ENCODE data around the gene ZSCAN26.
"Not testable (repeated sequence)": the region's sequence is repeated elsewhere in the genome, so short reads cannot be mapped to it uniquely, and the experiment has no call there.

ZSCAN26 gene

DNA sequence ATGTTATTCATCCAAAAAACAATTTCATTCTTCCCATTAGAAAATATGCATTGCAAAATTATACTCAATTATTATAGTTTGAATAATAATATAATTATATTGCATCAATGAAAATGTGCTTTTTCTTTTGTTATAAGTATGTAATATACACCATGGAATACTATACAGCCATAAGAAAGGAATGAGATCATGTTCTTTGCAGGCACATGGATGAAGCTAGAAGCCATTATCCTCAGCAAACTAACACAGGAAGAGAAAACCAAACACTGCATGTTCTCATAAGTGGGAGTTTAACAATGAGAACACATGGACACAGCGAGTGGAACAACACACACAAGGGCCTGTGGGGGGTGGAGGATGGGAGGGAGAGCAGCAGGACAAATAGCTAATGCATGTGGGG lies 9.9 kb upstream of the ZSCAN26 start:
- DNase-seq (ENCODE audit: low read depth) = no peak

DNA sequence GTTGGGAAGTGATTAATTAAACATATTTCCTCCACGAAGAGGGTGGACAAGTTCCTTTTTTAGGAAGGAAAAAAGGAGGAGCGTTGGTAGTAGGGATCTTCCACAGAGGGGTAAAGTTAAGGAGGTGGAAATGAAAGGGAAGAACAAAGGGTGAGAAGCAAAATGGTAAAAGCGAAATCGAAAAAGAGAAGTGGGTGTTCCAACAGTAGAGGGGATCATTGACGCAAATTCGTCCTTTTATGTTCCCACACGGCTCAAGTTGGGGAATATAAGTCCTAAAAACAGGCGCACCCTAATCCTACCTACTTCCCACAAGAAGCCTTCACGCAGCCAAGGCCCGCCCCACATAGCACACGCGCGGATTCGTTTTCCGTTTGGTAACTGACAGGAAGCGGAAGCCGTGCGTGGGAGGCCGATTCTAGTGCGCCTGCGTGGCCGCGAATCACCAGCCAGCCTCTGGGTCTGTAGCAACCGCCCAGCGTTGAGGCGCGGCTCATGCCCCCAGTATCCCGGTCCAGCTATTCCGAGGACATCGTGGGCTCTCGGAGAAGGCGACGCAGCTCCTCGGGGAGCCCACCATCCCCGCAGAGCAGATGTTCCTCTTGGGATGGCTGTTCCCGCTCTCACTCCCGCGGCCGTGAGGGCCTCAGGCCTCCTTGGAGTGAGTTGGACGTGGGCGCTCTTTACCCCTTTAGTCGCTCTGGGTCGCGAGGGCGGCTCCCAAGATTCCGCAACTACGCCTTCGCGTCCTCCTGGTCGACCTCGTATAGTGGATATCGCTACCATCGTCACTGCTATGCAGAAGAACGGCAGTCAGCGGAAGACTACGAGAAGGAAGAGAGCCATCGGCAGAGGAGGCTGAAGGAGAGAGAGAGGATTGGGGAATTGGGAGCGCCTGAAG lies 7.8 kb upstream of the ZSCAN26 start, which contains the start of gene NKAPL:
TSS of gene NKAPL (plus strand) at position 421 of the 901 bp plus-strand sequence. CDS start at position 496, 75 bp downstream.
- no peak for DNase-seq (ENCODE audit: low read depth)

DNA sequence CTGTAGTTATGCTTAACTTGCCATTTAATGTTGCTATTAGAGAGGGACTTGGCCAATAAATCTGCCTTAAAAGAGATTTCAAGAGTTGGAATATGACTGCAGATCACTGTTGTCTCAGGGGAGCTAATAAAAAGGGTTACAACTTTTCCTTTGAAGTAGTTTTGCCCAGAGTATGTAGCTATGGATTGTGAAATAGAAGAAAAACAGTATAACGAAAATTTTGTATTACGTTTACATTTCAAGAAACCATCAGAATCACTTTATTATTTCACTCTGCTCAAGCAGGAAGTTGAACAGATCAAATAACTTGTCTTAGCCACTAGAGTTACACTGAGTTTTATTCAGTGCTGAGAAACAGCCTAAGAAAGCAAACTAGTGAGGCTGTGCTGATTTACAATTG lies 3.0 kb upstream of the ZSCAN26 start:
- no peak for DNase-seq (ENCODE audit: low read depth)

DNA sequence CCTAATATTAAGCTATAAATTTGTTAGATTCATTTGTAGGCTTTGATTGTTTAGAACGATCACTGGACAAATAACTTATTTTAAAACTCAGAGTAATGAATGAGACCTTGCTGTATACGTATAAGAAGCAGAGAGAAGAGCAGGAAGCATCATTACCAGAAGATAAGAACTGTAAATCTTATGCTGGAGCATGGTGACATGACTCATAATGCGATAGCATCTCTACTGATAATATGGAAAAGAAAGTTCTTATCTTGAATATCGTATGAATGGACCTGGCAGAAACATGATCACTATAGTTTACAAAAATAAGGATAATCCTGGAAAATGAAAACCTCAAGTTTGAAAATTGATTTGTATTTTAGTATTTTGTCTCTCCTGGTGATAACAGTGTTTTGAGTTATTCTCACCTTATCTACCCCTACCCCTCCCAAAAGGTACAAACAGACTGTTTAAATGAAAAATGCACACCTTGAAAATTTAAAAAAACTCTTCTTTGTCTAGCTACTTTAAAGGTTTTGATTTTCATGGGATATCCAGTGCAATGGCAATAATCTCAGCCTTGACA lies 2.0 kb upstream of the ZSCAN26 start:
- no peak for DNase-seq (ENCODE audit: low read depth)

DNA sequence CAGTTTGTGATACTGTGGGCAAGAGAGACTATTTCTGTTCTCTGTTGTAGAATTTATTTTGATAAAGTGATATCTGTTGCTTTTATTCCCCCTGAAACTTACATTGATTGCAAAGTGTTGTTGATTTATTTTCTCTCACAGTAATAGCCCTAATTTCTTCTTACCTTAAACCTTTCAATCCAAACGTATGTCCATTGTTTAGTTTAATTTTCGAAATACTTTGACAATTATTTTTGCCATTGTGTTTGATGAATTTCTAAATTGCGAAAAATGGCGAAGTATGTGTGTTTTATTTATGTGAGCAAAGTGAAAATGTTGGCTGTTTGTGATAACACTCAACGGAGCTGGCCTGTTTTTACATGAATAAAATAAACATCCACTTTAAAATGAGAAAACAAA lies 381 bp upstream of the ZSCAN26 start:
- DNase-seq (ENCODE audit: low read depth) = no peak

DNA sequence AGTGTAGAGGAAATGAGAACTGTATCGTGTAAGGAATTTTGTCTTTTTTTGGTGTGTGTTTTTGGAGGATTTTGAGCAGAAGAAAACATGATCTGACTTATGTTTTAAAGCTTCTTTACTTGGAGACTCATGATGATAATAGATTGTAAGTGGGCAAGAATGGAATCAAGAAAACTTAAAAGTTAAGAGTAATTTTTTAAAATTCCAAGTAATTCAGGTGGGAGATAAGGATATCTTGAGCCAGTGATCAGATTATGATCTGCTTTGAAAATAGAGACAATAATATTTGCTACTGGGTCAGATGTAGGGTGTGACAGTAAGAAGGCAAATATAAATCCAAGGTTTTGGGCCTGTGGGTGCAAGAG lies 734 bp downstream of the ZSCAN26 start:
- DNase-seq (ENCODE audit: low read depth) = no peak

DNA sequence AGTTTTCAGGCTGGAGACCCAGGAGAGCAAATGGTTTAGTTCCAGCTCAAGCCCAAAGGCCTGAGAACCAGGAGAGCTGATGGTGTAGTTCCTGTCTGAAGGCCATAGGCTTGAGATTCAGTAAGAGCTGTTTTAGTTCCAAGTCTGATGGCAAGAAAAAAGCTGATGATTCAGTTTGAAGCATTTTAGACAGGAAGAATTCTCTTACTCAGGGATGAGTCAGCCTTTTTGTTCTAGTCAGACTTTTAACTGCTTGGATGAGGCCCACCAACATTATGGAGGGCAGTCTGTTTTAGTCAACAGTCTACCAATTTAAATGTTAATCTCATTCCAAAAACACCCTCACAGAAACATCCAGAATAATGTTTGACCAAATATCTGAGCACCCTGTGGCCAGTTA lies 2.5 kb downstream of the ZSCAN26 start:
- peak; percentile 72 for DNase-seq (ENCODE audit: low read depth)

DNA sequence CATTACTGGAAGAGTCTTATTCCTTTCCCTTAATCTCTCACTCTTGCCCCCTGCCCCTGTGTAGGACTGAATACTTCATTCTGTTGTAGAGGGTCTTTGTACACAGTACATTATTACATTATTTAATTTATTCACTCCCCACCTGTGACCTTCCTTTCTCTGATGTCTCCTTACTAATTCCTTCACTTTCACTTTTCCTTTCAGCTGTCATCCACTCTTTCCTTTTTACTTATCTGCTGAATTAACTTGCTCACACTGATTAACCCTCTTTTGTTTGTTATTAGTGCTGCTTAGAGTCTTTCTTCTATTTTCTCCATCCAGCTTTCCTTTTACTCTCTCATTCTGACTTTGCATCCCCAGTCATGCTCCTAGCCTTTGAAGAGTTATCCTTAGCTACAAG lies 7.9 kb downstream of the ZSCAN26 start:
- no peak for DNase-seq (ENCODE audit: low read depth)

DNA sequence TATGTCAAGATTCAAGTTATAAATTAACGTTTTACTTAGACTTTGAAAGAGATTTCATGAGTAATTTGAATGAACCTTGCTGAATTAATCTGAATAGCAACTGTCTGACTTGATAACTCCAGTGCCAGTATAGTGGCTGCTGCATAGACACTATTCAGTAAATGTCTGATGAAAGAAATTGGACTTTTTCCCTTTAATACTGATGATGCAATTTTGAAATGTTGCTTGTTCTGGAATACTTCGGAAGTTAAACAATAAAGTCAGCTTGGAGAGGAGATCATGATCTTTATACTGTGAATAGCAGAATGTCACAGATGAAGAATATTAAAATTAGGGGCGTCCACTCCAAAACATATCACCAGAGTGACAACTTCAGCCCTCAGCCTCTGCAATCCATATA lies 10.8 kb downstream of the ZSCAN26 start:
- DNase-seq (ENCODE audit: low read depth) = no peak

DNA sequence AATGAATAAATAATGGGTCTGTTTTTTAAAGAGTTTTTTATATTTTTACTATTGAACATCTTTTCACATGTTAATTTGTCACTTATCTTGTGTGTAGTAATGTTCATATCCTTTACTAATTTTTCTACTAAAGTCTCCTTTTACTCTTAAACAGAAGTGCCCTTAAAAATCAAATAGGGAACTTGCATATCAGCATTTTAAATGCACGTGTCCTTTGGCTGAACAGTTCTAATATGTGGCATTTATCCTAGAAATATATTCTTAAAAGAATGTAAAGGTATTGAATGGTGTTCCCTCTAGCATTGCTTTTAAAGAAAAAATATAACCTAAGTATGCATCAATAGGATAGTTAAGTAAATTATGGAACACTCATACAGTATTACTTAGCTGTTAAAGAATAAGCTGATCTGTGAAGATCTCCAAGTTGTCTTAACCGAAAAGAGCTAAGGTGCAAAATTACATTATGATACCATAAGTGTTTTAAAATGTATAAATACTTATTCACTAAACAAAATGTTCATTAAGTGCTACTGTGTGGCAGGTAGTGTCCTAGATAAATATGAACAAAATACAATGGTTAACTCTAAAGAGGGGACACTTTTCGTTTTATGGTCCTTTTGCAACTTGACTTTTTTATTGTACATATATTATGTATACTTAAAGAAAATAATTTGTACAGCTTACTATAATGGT lies 13.8 kb downstream of the ZSCAN26 start:
- DNase-seq (ENCODE audit: low read depth) = no peak

DNA sequence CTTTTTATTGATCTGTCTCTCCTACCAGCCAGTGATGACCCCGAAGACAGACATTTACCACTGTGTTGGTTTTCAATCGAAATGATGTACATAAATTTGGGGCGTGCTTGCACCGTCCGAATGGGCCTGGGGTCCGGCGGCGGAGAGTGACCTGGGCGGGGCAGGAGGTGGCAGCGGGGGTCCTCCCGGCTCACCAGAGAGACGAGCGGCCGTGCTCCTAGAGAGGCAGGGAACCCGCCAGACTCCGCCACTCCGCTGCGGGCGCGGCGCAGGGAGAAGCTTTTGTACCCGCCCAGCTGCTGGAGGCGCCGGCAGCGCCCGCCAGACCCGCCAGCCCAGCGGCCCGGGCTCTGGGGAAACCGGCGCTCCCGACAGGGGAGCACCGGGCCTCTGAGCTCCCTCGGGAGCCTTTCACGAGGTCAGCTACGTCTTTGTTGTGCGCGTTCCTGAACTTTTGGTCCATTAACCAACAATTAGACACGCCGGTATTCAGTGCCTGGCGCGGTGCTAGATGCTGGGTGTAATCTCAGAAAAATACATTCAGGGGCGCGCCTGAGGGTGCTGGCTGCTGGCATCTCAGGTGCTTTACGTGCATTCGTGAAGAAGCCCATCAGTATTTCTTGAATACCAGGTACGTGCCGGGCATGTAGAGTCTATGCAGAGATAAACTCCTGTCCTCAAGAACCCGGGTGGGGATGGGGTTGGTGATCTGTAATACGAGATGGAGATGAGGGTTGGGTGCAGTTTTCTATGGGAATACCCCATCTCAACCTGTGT lies 14.5 kb downstream of the ZSCAN26 start, which contains the start of gene PGBD1:
TSS of gene PGBD1 (plus strand) at position 285 of the 777 bp plus-strand sequence. CDS start 2,242 bp downstream, outside the sequence.
- peak; percentile 38 for DNase-seq (ENCODE audit: low read depth)

DNA sequence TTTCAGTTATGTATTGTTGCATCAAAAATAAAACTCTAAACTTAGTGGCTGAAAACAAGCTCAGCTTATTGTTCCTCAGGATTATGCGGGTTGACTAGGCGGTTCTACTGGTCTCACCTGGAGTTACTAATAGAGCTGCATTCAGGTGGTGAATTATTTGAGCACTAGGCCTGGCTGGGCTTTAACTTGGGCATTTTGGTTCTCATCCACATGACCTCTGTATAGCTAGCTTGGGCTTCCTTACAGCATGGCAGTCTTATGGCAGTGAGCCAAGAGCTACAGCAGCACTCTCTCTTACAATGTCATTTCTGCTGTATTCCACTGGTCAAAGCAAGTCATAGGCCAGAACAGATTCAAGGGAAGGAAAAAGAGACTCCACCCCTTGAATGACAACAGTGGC lies 16.0 kb downstream of the ZSCAN26 start:
- no peak for DNase-seq (ENCODE audit: low read depth)

DNA sequence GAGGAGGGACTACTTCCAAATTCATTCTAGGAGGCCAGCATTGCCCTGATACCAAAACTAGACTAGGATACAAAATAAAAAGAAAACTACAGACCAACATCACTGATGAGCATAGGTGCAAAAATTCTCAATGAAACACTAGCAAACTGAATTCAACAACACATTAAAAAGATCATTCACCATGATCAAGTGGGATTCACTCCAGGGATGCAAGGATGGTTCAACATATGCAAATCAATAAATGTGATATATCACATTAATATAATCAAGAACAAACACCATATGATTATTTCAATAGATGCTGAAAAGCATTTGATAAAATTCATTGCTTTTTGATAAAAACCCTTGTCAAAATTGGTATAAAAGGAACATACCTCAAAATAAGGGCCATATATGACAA lies 24.6 kb downstream of the ZSCAN26 start:
- no peak for DNase-seq (ENCODE audit: low read depth)

DNA sequence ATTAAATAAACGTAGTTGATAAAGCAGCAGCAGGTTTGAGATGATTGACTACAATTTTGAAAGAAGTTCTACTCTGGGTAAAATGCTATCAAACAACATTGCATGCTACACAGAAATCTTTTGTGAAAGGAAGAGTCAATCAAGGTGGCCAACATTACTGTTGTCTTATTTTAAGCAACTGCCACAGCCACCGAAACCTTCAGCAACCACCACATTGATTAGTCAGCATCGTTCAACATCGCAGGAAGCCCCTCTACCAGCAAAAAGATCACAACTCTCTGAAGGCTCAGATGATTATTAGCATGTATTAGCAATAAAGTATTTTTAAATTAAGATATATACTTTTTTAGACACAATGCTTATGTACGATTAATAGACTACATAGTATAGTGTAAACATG lies 28.4 kb downstream of the ZSCAN26 start:
- no peak for DNase-seq (ENCODE audit: low read depth)

DNA sequence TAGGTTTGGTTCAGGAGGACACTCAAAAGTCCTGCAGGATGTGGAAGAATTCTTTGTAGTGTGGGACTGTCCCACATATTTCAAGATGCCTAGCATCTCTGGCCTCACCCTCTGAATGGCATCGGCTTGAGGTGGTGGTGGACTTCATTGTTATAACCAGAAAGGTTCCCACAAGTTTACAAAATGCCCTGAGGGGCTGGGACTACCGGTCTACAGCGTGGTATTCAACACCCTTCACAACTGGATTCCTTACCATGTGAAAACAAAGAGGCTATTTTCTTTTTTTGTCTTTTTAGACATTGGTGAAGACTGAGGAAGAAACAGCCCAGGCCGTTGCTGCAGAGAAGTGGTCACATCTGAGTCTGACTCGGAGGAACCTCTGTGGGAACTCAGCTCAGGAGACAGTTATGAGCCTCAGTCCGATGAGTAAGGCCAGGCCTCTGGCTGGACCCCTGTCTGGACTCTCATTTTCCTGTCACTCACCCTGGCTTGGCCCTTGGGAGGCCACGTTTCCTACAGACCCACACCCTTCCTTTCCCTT lies 29.6 kb downstream of the ZSCAN26 start:
- DNase-seq (ENCODE audit: low read depth) = no peak

DNA sequence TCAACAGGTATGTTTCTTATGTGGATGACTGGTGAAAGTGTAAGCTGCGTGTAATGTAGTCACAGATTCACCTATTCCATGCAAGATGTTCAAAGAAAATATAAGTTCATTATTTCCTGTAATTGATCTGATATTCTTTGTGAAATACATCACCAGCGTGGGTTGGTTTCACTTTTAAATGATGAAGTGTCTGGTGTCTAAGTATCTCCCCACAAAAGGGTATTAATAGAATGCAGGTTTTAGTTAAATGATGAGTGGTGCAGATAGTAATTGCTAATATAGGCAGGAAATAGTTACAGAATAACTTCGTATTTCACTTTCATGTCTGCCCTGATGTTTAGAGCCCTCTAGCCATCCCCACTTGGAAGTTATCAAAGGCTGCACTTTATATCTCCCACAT lies 36.6 kb downstream of the ZSCAN26 start:
- DNase-seq (ENCODE audit: low read depth) = no peak

DNA sequence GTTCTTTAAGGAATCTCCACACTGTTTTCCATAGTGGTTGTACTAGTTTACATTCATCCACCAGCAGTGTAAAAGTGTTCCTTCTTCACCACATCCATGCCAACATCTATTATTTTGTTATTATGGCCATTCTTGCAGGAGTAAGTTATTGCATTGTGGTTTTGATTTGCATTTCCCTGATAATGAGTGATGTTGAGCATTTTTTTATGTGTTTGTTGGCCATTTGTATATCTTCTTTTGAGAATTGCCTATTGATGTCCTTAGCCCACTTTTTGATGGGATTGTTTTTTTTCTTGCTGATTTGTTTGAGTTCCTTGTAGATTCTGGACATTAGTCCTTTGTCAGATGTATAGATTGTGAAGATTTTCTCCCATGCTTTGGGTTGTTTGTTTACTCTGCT lies 39.4 kb downstream of the ZSCAN26 start:
- not testable (repeated sequence) for DNase-seq (ENCODE audit: low read depth)

DNA sequence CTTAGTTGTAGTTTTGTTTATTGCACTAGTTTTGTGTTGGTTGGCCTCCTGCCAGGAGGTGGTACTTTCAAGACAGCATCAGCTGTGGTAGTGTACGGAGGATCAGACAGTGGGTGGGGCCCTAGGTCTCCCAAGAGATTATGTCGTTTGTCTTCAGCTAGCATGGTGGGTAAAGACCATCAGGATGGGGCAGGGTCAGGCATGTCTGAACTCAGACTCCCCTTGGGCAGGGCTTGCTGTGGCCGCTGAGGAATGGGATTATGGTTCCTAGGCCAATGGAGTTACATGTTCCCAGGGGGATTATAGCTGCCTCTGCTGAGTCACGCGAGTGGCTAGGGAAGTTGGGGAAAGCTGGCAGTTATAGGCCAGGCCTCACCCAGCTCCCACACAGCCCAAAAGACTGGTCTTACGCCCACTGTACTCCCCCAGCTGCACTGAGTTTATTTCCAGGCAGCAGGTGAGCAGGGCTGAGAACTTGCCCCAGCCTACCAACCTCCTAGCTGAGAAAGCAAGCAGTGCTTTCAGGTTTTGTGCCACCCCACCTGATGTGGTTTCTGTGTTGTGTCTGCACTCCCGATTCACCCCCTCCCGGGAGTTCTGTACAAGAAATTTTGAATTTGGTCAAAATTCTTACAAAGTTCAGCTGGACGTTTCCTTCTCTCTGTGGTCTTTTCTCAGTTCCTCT lies 44.3 kb downstream of the ZSCAN26 start:
- DNase-seq (ENCODE audit: low read depth) = no peak

DNA sequence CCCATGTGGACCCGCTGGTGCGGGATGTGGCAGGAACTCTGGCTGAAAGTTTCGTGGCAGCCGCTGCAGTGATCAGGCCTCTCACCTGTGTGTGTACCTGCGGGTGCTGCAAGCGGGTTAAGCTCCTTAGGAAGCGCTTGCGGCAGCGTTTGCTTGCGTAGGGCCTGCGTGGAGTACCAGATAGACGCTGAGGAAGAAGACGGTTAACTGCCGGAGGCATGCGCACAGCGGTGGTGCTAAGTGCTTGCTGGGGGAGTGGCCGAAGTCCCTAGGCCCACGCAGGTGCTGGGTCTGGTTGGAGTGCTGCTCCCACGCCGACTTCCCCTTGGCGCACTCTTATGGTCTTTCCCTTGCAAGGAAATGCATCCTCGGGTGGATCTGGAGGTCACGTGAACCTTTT lies 46.0 kb downstream of the ZSCAN26 start:
- no peak for DNase-seq (ENCODE audit: low read depth)

DNA sequence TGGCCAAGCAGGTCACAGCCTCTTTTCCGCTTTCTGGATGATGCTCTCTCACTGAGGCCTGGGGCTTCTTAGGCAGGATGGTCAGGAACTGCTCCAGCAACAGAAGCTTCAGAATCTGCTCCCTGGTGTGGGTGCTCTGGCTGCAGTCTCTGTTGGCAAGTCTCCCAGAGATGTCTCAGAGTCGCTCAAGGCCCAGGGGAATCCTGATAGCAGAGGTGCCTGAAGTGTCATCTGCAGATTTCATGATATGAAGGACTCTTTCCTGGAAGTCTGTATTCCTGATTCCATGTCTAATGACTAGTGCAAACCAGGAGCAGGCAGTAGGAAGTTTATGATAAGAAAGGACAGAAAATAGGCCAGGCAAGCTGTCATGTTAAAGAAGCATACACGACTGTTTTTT lies 48.7 kb downstream of the ZSCAN26 start:
- no peak for DNase-seq (ENCODE audit: low read depth)

DNA sequence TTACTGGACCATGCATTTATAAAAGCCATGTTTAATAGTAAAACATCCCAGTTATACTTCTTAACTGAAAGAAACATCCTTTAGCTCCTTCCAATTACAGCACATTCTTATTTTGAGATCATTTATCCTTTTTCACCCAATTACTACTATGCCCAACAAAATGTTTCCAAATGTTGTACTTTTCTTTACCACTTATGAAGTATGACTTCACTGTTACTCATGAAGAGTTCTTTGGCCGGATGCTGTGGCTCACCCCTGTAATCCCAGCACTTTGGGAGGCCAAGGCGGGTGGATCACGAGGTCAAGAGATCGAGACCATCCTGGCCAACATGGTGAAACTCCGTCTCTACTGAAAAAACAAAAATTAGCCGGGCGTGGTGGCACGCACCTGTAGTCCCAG lies 50.9 kb downstream of the ZSCAN26 start:
- not testable (repeated sequence) for DNase-seq (ENCODE audit: low read depth)

Measured in GM04504 (cell line).